Keratinocyte (primary cell): ENCODE results near the gene PAX1.

Experiments used
- EZH2 ChIP-seq: IDR thresholded peaks from one replicate; pipeline ENCODE4 v1.6.1; 2012; ENCODE audit warnings: inconsistent platforms, mild to moderate bottlenecking, low read length, moderate library complexity
- TF ChIP-seq, protein P1 (sequence below), 3 experiments: IDR thresholded peaks in 1 of 3; conservative IDR thresholded peaks in 1 of 3; optimal IDR thresholded peaks in 1 of 3; 2 replicates in 2 of 3; 3 replicates in 1 of 3; pipeline versions ENCODE3 to v1.5.1; 2011; ENCODE audit warnings: low read length in 3 of 3, mild to moderate bottlenecking in 3 of 3, moderate library complexity in 2 of 3, control low read depth in 1 of 3, inconsistent platforms in 1 of 3; ENCODE audit not compliant: insufficient read depth in 2 of 3; ENCODE audit errors: extremely low read depth in 1 of 3

DNA sequence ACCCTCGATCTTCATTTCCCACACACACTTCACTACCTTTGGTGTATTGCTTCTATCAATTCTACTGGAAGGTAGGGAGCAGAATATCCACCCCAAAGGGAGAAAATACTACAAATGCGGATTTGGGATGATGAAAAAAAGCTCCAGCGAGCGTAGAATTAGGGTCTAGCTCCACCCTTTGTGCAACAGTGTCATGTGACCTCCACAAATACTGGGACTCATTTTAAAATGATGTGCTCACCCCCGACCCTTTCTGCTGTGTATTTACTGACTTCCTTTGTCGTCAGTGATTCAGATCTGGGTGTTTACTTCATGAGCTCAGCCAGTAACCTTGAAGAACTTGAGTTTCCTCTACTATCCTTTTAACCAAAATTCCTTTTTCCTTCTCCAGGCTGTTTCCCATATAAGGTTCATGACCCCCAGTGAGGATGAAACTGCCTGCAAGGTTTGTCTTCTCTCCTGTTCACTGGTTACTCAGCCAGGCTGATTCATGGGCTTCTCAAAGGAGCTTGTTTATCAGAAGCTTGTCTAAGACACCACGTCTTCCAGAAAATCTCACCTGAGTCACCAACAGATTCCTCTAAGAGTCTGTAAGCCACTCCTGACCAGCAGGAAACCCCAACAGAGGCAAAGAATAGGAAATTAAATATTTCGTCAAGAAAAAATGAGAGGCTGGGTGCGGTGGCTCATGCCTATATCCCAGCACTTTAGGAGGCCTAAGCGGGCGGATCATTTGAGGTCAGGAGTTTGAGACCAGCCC is 39.6 kb upstream of the PAX1 start:
- TF ChIP-seq EZH2: no peak
- TF ChIP-seq, protein P1, sequence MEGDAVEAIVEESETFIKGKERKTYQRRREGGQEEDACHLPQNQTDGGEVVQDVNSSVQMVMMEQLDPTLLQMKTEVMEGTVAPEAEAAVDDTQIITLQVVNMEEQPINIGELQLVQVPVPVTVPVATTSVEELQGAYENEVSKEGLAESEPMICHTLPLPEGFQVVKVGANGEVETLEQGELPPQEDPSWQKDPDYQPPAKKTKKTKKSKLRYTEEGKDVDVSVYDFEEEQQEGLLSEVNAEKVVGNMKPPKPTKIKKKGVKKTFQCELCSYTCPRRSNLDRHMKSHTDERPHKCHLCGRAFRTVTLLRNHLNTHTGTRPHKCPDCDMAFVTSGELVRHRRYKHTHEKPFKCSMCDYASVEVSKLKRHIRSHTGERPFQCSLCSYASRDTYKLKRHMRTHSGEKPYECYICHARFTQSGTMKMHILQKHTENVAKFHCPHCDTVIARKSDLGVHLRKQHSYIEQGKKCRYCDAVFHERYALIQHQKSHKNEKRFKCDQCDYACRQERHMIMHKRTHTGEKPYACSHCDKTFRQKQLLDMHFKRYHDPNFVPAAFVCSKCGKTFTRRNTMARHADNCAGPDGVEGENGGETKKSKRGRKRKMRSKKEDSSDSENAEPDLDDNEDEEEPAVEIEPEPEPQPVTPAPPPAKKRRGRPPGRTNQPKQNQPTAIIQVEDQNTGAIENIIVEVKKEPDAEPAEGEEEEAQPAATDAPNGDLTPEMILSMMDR (optimal IDR thresholded peaks at IDR 0.05 in 1 of 3, IDR thresholded peaks at IDR 0.05 in 1 of 3, conservative IDR thresholded peaks at IDR 0.05 in 1 of 3; ENCODE audit: extremely low read depth in 1 of 3, insufficient read depth in 2 of 3, low read length in 3 of 3): no peak
